Memory B cell (primary cell): ENCODE measurements around the gene SASH1.

Experiments used
- ATAC-seq: fragments of 150-1000 bp; cut with Tn5 transposase; 2 replicates; pipeline ENCODE4 v1.10.0; 2021; ENCODE audit warnings: low read depth, mild to moderate bottlenecking, moderate library complexity
- DNase-seq, 2 donors: peaks; one replicate each; pipeline ENCODE4 v3.0.0; 2022; ENCODE audit warnings: low spot score in 2 of 2
- H3K27ac Mint-ChIP-seq: one replicate; pipeline ENCODE4 v1.8.0; 2022; ENCODE audit warnings: mild to moderate bottlenecking, moderate library complexity, mixed read lengths
- H3K27me3 Mint-ChIP-seq: one replicate; pipeline ENCODE4 v1.8.0; 2022; ENCODE audit warnings: mixed read lengths
- H3K36me3 Mint-ChIP-seq: one replicate; pipeline ENCODE4 v1.8.0; 2022; ENCODE audit warnings: mild to moderate bottlenecking, mixed read lengths
- H3K4me1 Mint-ChIP-seq: one replicate; pipeline ENCODE4 v1.8.0; 2022; ENCODE audit warnings: mixed read lengths
- H3K4me3 Mint-ChIP-seq: one replicate; pipeline ENCODE4 v1.8.0; 2022; ENCODE audit warnings: mild to moderate bottlenecking, moderate library complexity, mixed read lengths
- H3K9me3 Mint-ChIP-seq: one replicate; pipeline ENCODE4 v1.8.0; 2022; ENCODE audit warnings: mixed read lengths

SASH1 gene

DNA sequence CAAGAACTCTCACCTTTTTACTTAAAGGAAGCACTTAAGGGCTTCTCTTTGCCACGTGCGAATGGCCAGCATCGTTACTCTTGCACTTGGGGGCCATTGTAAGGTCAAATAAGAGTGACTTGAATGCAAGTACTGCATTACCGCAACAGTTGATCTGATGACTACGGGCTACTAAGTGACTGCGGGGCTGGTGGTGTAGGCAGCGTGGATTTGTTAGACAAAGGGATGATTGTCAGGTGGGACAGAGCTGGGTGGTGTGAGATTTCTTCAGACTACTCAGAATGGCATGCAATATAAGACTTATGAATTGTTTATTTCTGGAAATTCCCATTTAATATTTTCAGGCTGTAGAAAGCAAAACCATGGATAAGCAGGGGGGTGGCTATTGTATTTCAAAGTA is 204.5 kb downstream of the SASH1 start:
- H3K9me3 Mint-ChIP-seq, result no peaks in the 10 kb centered on the region
- H3K27me3 Mint-ChIP-seq, result no peaks in the 10 kb centered on the region
- no peak overlapping the region for H3K27ac Mint-ChIP-seq
- H3K4me1 Mint-ChIP-seq, result no peaks in the 10 kb centered on the region
- DNase-seq, result no peak
- no peak overlapping the region for H3K4me3 Mint-ChIP-seq
- H3K36me3 Mint-ChIP-seq, result no peaks in the 10 kb centered on the region
- ATAC-seq, result no peak

DNA sequence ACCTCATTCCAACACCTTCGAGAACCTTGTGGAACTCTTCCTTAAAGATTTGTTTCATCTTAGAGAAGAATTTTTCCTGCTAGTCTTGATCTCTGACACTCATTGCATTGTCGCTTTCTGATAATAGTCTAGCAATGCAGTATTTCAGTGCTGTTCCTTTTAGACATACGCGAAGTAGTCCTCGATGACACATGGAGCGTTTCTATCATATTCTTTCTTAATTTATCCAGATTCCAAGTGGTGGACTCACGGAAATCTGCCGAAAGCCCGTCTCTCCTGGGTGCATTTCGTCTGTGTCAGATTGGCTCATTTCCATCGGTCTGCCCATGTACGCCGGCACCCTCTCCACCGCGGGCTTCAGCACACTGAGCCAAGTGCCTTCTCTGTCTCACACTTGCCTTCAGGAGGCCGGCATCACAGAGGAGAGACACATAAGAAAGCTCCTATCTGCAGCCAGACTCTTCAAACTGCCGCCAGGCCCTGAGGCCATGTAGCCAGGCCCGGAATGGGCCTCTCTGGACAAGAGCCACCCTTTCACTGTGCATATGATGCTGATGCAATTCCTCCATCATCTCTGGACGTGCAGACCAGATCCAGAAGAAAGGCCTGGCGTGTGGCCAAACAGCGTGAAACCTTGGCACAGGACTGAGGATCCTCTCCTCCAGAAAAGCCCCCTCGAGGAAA is 205.6 kb downstream of the SASH1 start:
- Mint-ChIP-seq H3K27me3 (no peaks in the 10 kb centered on the region), H3K27ac (no peak overlapping the region), H3K9me3 (no peaks in the 10 kb centered on the region), H3K36me3 (no peaks in the 10 kb centered on the region), H3K4me1 (no peaks in the 10 kb centered on the region), H3K4me3 (no peak overlapping the region)
- DNase-seq, result no peak
- ATAC-seq, result no peak

DNA sequence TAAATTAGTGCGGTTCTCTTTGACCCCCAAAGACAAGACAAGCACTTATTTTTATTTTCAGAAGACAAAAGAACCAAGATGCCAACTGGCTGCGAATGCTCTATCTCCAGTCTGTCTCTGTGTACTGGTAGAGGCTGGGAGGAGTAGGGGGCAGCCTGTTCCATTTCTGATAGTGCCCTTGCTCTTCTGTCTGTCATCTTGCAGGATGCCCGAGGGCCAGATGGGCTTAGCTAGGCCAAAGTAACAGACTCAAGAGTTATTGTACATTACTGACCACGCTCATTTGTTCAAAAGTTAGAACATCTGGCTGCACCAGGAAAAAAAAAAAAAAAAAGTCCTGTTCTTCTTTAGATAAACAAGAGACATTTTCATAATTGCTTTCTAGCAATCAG is 206.1 kb downstream of the SASH1 start:
- Mint-ChIP-seq H3K36me3 (no peaks in the 10 kb centered on the region), H3K4me3 (no peak overlapping the region), H3K9me3 (peaks cover 2% of the 10 kb centered on the region), H3K27ac (no peak overlapping the region), H3K27me3 (peaks cover 2% of the 10 kb centered on the region), H3K4me1 (no peaks in the 10 kb centered on the region)
- DNase-seq, result no peak
- ATAC-seq, result no peak

DNA sequence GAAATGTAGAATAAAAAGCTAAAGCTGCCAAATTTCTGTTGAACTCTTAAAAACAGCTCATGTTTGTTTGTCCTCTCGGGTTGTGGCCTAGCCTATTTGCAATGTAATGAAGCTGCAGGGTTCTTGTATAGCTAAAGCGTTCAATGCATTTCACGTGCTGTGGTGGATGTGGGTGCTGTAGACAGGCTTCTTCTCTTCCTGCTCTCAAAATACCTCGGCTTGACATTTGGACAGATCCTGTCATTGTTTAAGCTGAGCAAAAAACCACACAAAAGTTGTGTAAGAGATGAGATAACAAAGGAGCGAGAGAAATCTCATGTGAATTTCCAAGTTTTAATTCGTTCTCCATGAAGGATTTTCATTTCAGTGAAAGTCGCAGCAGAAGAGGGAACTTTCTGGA is 207.9 kb downstream of the SASH1 start:
- no peak for DNase-seq
- Mint-ChIP-seq H3K9me3 (peaks cover 4% of the 10 kb centered on the region), H3K4me3 (no peak overlapping the region), H3K27me3 (peaks cover 2% of the 10 kb centered on the region), H3K4me1 (no peaks in the 10 kb centered on the region), H3K36me3 (no peaks in the 10 kb centered on the region), H3K27ac (no peak overlapping the region)
- no peak for ATAC-seq

DNA sequence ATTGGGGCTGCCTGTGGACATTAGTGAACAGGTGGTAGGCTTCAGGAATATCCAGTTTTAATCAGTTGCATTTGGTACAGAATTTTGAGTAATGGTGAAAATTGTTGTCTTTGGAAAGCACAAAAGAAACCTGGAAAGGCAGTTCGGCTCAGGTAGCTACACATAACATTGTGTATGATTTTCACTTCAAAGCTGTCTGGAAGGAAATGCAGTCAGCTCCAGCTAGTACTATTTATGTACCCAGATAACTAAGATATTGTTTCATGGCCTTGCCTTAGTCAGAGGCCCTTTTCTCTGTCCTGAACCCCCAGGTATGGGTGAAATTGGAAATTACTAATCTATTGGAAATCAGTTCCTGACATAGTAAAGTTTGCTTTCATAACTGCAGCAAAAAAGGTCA is 208.6 kb downstream of the SASH1 start:
- Mint-ChIP-seq H3K36me3 (no peaks in the 10 kb centered on the region), H3K4me1 (no peaks in the 10 kb centered on the region), H3K27me3 (peaks cover 3% of the 10 kb centered on the region), H3K27ac (no peak overlapping the region), H3K9me3 (peaks cover 4% of the 10 kb centered on the region), H3K4me3 (no peak overlapping the region)
- DNase-seq (no peak), ATAC-seq (no peak)

DNA sequence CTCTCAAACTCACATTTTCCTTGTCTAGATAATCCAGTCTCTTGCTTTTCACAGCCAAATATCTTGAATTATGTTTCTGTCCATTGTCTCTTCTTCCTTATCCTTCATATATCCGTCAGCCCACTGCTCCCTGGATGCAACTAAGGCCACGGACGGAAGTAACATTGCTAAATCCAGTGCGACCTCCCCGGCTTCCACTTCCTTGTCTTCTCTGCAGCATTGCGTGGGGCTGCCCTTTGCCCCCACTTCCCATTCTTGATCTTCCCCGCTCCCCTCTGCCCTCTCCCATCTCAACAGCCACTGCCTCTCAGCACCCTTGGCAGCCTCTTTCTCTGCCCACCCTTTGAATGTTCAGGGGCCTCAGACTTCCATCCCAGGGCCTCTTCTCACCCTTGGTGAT is 213.8 kb downstream of the SASH1 start:
- peaks cover 11% of the 10 kb centered on the region for H3K4me1 Mint-ChIP-seq
- peaks cover 4% of the 10 kb centered on the region for H3K9me3 Mint-ChIP-seq
- no peaks in the 10 kb centered on the region for H3K36me3 Mint-ChIP-seq
- H3K4me3 Mint-ChIP-seq, result no peak overlapping the region
- no peak for ATAC-seq
- no peak for DNase-seq
- no peak overlapping the region for H3K27ac Mint-ChIP-seq
- peaks cover 7% of the 10 kb centered on the region for H3K27me3 Mint-ChIP-seq

DNA sequence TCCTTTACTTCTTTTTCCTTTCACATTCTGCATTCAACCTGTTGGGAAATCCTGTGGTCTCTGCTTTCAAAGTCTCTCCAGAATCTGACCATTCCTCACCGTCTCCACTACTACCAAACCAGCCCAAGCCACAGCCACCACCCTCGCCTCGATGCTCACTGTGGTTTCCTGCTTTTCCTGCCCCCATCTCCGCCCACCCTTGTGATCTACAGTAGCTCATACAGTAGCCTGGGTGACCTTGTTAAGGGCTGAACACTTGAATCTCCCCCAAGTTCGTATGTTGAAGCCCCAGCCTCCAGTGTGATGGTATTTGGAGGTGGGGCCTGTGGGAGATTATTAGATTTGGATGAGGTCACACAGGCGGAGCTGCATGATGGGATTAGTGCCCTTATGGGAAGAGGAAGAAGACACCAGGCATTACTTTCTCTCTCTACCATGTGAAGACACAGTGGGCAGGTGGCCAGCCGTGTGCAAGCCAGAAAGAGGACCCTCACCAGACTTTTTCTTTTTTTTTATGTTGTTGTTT is 215.2 kb downstream of the SASH1 start:
- Mint-ChIP-seq H3K4me1 (peaks cover 11% of the 10 kb centered on the region), H3K36me3 (no peaks in the 10 kb centered on the region), H3K4me3 (peak overlapping the region; percentile 16), H3K27ac (no peak overlapping the region), H3K27me3 (peaks cover 7% of the 10 kb centered on the region), H3K9me3 (peaks cover 4% of the 10 kb centered on the region)
- DNase-seq (no peak), ATAC-seq (peak; percentile 68)

DNA sequence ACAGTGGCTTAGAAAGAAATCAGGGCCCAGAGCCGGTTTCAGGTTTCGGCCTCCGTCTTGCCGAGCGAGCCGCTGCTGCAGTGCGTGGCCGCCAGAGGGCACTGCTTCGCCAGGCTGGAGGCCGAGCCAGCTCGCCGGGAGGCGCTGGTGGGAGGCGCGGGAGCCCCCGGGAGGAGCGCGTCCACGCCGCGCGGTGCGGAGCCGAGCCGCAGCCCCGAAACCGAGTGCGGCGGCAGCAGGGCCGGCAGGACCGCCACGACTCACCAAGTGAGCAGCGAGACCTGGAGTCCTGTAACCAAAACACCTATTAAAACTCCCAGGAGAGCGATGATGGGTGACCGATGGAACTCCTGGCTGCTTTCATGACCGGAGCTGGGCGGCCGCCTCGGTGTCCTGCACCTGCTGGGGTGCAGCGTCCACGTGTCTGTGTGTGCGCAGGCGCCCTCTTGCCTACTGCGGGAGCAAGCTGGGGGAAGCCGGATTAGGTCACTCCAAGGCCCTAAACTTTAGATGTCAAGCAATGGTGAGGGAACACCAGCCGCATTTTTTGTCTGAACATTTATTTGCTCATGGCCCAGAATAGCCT is 217.3 kb downstream of the SASH1 start:
- Mint-ChIP-seq H3K27me3 (peaks cover 4% of the 10 kb centered on the region), H3K36me3 (no peaks in the 10 kb centered on the region), H3K27ac (no peak overlapping the region), H3K4me3 (peak overlapping the region; percentile 66), H3K4me1 (peaks cover 11% of the 10 kb centered on the region), H3K9me3 (no peaks in the 10 kb centered on the region)
- peak; percentile 77 to 82 for DNase-seq
- peak; percentile 83 for ATAC-seq

DNA sequence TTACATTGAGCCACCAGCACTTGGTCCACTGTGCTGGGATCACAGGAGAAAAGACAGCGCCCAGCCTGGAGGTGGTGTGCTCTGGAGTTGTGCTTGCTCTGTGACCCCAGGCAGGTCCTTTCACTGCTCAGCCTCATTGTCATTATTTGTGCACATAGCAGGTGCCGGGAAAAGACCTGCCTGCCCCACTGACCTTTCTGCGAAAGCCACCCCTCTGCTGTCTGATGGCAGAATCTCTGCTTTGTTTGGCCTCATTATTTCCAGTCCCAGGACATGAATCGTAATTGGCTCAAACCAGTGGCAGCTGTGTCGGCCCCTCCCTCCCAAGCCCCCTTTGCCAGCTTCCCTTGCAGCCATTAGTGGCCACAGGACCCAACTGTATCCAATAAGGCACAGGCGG is 219.0 kb downstream of the SASH1 start:
- H3K27ac Mint-ChIP-seq, result no peak overlapping the region
- no peaks in the 10 kb centered on the region for H3K27me3 Mint-ChIP-seq
- H3K36me3 Mint-ChIP-seq, result no peaks in the 10 kb centered on the region
- ATAC-seq (no peak), DNase-seq (no peak)
- H3K4me1 Mint-ChIP-seq, result peaks cover 15% of the 10 kb centered on the region
- no peak overlapping the region for H3K4me3 Mint-ChIP-seq
- no peaks in the 10 kb centered on the region for H3K9me3 Mint-ChIP-seq

DNA sequence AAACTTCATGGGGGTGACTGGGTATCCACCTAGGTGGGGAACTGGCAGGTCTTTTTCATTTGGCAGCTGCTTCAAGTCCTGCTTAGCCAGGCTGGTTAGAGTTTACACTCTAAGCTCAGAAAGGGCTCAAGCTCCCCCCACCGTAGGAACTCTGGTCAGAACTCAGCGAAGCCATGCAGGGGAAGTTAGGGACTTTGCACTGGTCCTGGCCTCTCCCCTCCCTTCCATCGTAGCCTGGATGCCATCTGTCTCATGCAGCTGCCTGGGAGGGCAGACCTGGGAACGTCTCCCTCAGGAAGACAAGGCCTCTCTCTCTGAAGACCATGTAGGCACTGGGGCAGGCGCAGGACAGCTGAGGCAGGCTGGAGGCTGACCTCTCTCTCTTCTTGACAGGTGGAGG is 220.4 kb downstream of the SASH1 start:
- no peaks in the 10 kb centered on the region for H3K9me3 Mint-ChIP-seq
- H3K4me1 Mint-ChIP-seq, result peaks cover 11% of the 10 kb centered on the region
- H3K36me3 Mint-ChIP-seq, result no peaks in the 10 kb centered on the region
- H3K27me3 Mint-ChIP-seq, result no peaks in the 10 kb centered on the region
- H3K4me3 Mint-ChIP-seq, result no peak overlapping the region
- ATAC-seq, result no peak
- no peak overlapping the region for H3K27ac Mint-ChIP-seq
- no peak for DNase-seq

DNA sequence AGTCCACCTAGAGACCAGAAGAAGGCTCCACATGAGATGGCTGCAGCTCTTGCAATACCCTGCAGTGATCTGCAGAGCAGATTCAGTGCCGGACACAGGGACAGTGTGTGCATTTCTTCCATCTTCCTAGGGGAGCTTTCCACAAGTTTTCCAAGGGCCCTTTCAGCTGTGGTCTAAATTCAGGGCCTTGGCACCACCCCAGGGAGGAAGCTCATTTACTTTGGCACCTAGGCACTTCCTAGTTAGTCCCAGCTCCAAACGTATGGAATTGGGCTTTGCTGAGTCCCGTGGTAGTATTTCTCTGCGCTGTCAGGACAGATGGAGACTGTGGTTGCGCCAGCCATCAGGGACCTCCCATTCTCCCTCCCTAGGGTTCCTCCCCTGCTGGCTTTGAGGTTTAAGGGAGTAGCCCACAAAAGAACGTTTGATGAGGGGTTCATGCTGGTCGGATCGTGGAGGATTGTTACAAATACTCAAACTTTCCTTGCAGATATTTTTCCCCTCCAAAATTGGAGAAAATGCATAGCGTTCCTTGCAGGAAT is 221.9 kb downstream of the SASH1 start:
- Mint-ChIP-seq H3K27me3 (peaks cover 2% of the 10 kb centered on the region), H3K36me3 (no peaks in the 10 kb centered on the region), H3K27ac (no peak overlapping the region), H3K4me3 (no peak overlapping the region), H3K9me3 (no peaks in the 10 kb centered on the region), H3K4me1 (peaks cover 7% of the 10 kb centered on the region)
- ATAC-seq (no peak), DNase-seq (no peak)

DNA sequence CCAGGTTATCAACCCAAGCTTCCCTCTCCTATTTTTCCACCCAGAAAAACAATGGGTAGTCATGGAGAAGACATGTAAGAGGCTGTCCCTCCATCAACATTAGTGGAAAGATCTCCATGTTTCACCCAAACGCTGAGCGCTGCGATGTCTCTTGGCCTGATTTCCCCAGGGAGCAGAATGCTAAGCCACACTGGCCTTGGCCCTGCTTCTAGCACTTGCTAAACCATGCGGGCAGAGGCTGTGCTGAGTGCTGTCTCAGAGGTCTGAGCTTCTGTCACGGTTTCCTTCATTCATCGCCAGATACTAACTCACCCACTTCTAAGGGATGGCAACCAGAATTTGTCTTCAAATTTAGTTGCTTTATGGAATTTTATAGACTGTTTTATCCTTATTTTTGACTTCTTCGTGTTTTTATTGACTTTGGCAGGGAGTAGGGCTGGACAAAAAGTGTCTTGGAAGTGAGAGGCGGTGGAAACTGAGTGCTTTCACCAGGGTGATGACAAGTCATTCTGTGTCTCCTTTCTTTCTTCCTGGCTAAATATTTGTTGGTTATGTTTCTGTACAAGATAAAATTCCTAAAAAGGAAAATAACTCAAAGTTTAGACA is 222.8 kb downstream of the SASH1 start:
- Mint-ChIP-seq H3K27me3 (peaks cover 4% of the 10 kb centered on the region), H3K27ac (no peak overlapping the region), H3K4me3 (no peak overlapping the region), H3K4me1 (peaks cover 7% of the 10 kb centered on the region), H3K36me3 (no peaks in the 10 kb centered on the region), H3K9me3 (no peaks in the 10 kb centered on the region)
- DNase-seq (no peak), ATAC-seq (no peak)

DNA sequence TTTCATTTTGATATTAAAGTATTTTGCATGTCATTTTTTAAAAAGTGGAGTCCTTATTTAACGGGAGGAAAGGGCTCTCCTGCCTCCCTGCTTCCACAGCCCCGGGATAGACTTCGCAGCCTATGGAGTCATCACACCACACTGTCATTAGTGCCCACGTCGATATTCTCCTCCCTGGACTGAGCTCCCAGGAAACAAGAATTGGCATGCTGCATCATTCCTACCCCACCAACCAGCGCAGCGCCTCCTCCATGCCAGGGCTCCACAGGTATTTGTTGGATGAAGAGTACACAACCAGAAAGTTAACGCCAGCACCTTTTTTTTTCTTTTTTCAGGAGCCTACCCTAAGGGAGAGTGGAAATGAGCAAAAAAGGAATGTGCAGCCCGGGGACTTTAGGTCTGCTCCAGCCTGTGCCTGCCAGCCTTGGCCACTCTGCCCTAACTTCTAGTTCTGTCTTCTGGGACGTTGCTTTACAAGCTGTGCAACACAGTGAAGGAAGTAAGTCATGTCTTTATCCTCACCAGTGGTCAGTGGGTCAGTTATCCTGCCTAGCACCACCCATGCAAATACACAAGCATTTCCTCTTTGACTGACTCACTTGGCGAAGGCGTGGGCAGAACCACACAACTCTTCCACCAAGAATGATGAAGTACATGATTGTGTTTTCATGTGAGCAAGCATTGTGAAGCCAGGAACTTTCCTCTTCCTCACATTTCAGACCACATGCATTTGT is 223.5 kb downstream of the SASH1 start:
- DNase-seq (no peak), ATAC-seq (peak; percentile 19)
- no peak overlapping the region for H3K4me3 Mint-ChIP-seq
- H3K27me3 Mint-ChIP-seq, result peaks cover 4% of the 10 kb centered on the region
- peaks cover 7% of the 10 kb centered on the region for H3K4me1 Mint-ChIP-seq
- no peaks in the 10 kb centered on the region for H3K36me3 Mint-ChIP-seq
- H3K27ac Mint-ChIP-seq, result no peak overlapping the region
- no peaks in the 10 kb centered on the region for H3K9me3 Mint-ChIP-seq
